ENCODE data around the gene METTL25. TPM values are rescaled to one million over a fixed set of nuclear protein-coding genes. Genes with fewer than 3 reads are reported as not detected.

METTL25 gene
- total and polyA plus RNA-seq, 10 of the 15 experiments (the other 5 are each of a cell fraction or from before 2014, with no cell fraction given), result 5.6 to 11.3 (median 8.0) TPM

DNA sequence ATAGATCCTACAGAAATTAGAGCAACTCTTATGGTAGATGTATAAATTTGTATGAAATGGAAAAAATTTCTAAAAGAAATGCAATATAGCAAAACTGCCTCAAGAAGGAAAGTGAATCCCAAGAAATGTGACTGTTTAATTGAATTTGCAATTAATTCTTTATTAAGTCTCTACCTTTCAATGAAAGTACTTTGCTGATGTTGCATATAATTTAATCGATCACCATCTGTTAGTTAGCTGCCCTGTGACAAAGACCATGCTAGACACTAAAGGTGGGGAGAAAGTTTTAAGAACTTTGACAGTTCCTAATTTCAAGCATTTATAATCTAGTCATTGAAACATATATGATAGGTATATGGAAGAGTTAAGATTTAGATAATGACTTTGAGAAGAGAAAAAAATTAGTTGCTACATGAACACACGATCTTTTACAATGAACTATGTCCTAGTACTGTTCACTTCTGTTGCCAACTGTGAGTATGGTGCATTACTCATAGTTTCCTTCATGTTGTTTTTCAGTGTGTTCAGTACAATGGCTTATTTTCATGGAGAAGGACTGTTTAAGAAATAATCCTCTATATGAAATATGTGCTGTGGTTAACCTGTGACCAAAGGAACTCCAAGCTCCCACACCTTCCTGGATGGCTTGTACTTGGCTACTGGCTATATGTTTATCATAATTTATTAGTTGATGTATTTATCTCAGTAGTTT is 128.4 kb downstream of the METTL25 start (continued):
- no peak for TF ChIP-seq YY1 (IDR thresholded peaks at IDR 0.05; ENCODE audit: low read depth, low read length)

DNA sequence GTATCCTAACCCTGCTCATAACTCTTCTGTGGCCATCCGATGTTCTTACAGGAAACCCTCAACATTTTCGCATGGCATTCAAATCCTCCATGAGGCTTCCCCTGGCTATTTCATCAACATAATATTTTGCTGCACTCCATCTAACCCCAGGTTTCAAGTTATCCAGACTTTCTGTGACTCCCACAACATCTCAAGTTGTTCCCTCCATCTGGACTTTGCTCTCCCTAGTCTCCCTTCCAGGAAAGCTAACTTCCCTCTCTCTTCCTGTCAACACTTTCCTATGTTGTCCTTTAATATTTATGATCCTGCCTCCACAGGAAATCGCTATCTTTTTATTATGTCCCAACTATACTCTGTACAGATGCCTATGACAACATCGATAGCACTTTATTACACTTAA is 146.1 kb downstream of the METTL25 start:
- Histone ChIP-seq H4K20me1 (ENCODE audit: control insufficient read depth, insufficient read depth) (no peaks in the 10 kb centered on the region), H3K4me3 (no peak overlapping the region), H3K4me1 (ENCODE audit: control insufficient read depth, insufficient read depth, low read length) (no peaks in the 10 kb centered on the region), H3K27me3 (replicated peaks in 1 of 2; ENCODE audit: control insufficient read depth in 2 of 2, insufficient read depth in 2 of 2, low read length in 1 of 2) (no peaks in the 10 kb centered on the region), H3K27ac (ENCODE audit: control insufficient read depth, insufficient read depth) (no peak overlapping the region), H3K36me3 (ENCODE audit: control insufficient read depth in 2 of 2, insufficient read depth in 2 of 2, low read length in 1 of 2) (no peaks in the 10 kb centered on the region), H2AFZ (ENCODE audit: control insufficient read depth, low read depth, low read length) (no peak overlapping the region), H3K4me2 (ENCODE audit: control insufficient read depth, insufficient read depth) (no peak overlapping the region), H3K9ac (ENCODE audit: control insufficient read depth, insufficient read depth, low read length) (no peak overlapping the region), H3K79me2 (ENCODE audit: control insufficient read depth, insufficient read depth, low read length) (no peaks in the 10 kb centered on the region), H3K9me3 (replicated peaks; ENCODE audit: control insufficient read depth, insufficient read depth, low read length) (no peaks in the 10 kb centered on the region)
- TF ChIP-seq CBFB (IDR thresholded peaks at IDR 0.05; ENCODE audit: low read depth) (no peak), ZSCAN29 (IDR thresholded peaks at IDR 0.05) (no peak), BHLHE40 (IDR thresholded peaks at IDR 0.05; ENCODE audit: borderline replicate concordance in 1 of 2, low read depth in 2 of 2, low read length in 1 of 2) (no peak), YBX1 (IDR thresholded peaks at IDR 0.05) (no peak), STAT3 (IDR thresholded peaks at IDR 0.05; ENCODE audit: low read depth, low read length) (no peak), KLF5 (IDR thresholded peaks at IDR 0.05; ENCODE audit: partially characterized antibody) (no peak), RCOR1 (conservative IDR thresholded peaks at IDR 0.05; ENCODE audit: low read depth, low read length) (no peak)
- TF ChIP-seq, protein P1, sequence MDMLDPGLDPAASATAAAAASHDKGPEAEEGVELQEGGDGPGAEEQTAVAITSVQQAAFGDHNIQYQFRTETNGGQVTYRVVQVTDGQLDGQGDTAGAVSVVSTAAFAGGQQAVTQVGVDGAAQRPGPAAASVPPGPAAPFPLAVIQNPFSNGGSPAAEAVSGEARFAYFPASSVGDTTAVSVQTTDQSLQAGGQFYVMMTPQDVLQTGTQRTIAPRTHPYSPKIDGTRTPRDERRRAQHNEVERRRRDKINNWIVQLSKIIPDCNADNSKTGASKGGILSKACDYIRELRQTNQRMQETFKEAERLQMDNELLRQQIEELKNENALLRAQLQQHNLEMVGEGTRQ (IDR thresholded peaks at IDR 0.05; ENCODE audit: borderline replicate concordance, low read depth, low read length), result no peak
- TF ChIP-seq, protein P2, sequence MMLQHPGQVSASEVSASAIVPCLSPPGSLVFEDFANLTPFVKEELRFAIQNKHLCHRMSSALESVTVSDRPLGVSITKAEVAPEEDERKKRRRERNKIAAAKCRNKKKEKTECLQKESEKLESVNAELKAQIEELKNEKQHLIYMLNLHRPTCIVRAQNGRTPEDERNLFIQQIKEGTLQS (IDR thresholded peaks at IDR 0.05; ENCODE audit: borderline replicate concordance, extremely low read depth, low read depth, low read length), result no peak
- TF ChIP-seq, protein P3, sequence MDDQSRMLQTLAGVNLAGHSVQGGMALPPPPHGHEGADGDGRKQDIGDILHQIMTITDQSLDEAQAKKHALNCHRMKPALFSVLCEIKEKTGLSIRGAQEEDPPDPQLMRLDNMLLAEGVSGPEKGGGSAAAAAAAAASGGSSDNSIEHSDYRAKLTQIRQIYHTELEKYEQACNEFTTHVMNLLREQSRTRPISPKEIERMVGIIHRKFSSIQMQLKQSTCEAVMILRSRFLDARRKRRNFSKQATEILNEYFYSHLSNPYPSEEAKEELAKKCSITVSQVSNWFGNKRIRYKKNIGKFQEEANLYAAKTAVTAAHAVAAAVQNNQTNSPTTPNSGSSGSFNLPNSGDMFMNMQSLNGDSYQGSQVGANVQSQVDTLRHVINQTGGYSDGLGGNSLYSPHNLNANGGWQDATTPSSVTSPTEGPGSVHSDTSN (IDR thresholded peaks at IDR 0.05; ENCODE audit: insufficient replicate concordance, low read depth, low read length), result no peak
- BruUV-seq (replicated peaks), result no TSS peak
- intact Hi-C loops (cut with micrococcal nuclease; ENCODE audit: unreplicated experiment) (no loop called here), in situ Hi-C loops (cut with MboI) (no loop called here)
- FAIRE-seq (no peak), DNase-seq (ENCODE audit: low read depth, low spot score) (no peak), ATAC-seq (no peak)
- ChIA-PET POLR2A (no interaction called here), CTCF (interaction anchor here (0.8 kb wide), 1 partner anchor 50 kb away, joined by 4 read pairs; no protein-coding TSS in a partner anchor), SMC1A (ENCODE audit: uncharacterized antibody, unreplicated experiment) (no interaction called here), RAD21 (ENCODE audit: unreplicated experiment) (no interaction called here)
- 13% methylated on average over 4 of the region's 4 CpGs for WGBS (ENCODE audit: insufficient coverage, insufficient replicate concordance, low lambda C conversion rate, missing lambda C conversion rate)

Measured in GM12878 (cell line).